ENCODE measurements around the gene IL13.

Gene IL13

GRCh38 chr5:132671000-132671399 lies 13.0 kb downstream of the IL13 start:
- DNase-seq (ENCODE audit: low read depth), result no peak

GRCh38 chr5:132673488-132673887 lies 15.5 kb downstream of the IL13 start:
- DNase-seq (ENCODE audit: low read depth), result no peak

GRCh38 chr5:132673939-132674630 lies 16.1 kb downstream of the IL13 start, which contains the start of gene IL4:
IL4 (plus strand) TSS chr5:132673989; CDS start chr5:132674051, 62 bp downstream.
- no peak for DNase-seq (ENCODE audit: low read depth)

GRCh38 chr5:132674671-132675506 lies 16.9 kb downstream of the IL13 start:
- DNase-seq (ENCODE audit: low read depth), result no peak

- DNase-seq (ENCODE audit: low read depth), result no peak
Measured at GRCh38 chr5:132675936-132676689, 18.1 kb downstream of the IL13 start.

- no peak for DNase-seq (ENCODE audit: low read depth)
Measured at GRCh38 chr5:132677191-132677590, 19.2 kb downstream of the IL13 start.

GRCh38 chr5:132677682-132678400 lies 19.9 kb downstream of the IL13 start:
- DNase-seq (ENCODE audit: low read depth), result no peak

- no peak for DNase-seq (ENCODE audit: low read depth)
Measured at GRCh38 chr5:132678735-132679134, 20.8 kb downstream of the IL13 start.

- no peak for DNase-seq (ENCODE audit: low read depth)
Measured at GRCh38 chr5:132679166-132679565, 21.2 kb downstream of the IL13 start.

GRCh38 chr5:132679717-132680380 lies 21.9 kb downstream of the IL13 start:
- DNase-seq (ENCODE audit: low read depth), result no peak

- no peak for DNase-seq (ENCODE audit: low read depth)
Measured at GRCh38 chr5:132680780-132681475, 23.0 kb downstream of the IL13 start.

GRCh38 chr5:132681476-132681831 lies 23.5 kb downstream of the IL13 start:
- no peak for DNase-seq (ENCODE audit: low read depth)

GRCh38 chr5:132681983-132682382 lies 24.0 kb downstream of the IL13 start:
- DNase-seq (ENCODE audit: low read depth), result no peak

GRCh38 chr5:132684491-132684890 lies 26.5 kb downstream of the IL13 start:
- no peak for DNase-seq (ENCODE audit: low read depth)

- no peak for DNase-seq (ENCODE audit: low read depth)
Measured at GRCh38 chr5:132684922-132685720, 27.1 kb downstream of the IL13 start.

GRCh38 chr5:132686193-132686592 lies 28.2 kb downstream of the IL13 start:
- no peak for DNase-seq (ENCODE audit: low read depth)

- no peak for DNase-seq (ENCODE audit: low read depth)
Measured at GRCh38 chr5:132687995-132688394, 30.0 kb downstream of the IL13 start.

GRCh38 chr5:132688536-132689339 lies 30.8 kb downstream of the IL13 start:
- no peak for DNase-seq (ENCODE audit: low read depth)

GRCh38 chr5:132689513-132689912 lies 31.5 kb downstream of the IL13 start:
- DNase-seq (ENCODE audit: low read depth), result no peak
